PC-3 (cell line): ENCODE measurements around the gene CDC14C.

ENCODE experiments used
- EZH2 ChIP-seq: fragments of 300-600 bp; sonication (generic); IDR thresholded peaks from one replicate; pipeline ENCODE4 v1.6.1; 2017; ENCODE audit warnings: antibody characterized with exemption, mild to moderate bottlenecking, low read length; ENCODE audit not compliant: unreplicated experiment
- TF ChIP-seq, protein P1 (sequence below): fragments of 300-600 bp; sonication (generic); conservative IDR thresholded peaks from 2 replicates; pipeline ENCODE4 v1.5.1; 2017; ENCODE audit warnings: antibody characterized with exemption, low read depth, mild to moderate bottlenecking, low read length

- TF ChIP-seq, protein P1, sequence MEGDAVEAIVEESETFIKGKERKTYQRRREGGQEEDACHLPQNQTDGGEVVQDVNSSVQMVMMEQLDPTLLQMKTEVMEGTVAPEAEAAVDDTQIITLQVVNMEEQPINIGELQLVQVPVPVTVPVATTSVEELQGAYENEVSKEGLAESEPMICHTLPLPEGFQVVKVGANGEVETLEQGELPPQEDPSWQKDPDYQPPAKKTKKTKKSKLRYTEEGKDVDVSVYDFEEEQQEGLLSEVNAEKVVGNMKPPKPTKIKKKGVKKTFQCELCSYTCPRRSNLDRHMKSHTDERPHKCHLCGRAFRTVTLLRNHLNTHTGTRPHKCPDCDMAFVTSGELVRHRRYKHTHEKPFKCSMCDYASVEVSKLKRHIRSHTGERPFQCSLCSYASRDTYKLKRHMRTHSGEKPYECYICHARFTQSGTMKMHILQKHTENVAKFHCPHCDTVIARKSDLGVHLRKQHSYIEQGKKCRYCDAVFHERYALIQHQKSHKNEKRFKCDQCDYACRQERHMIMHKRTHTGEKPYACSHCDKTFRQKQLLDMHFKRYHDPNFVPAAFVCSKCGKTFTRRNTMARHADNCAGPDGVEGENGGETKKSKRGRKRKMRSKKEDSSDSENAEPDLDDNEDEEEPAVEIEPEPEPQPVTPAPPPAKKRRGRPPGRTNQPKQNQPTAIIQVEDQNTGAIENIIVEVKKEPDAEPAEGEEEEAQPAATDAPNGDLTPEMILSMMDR, result no peak
- no peak for TF ChIP-seq EZH2
Observed at GRCh38 chr7:48976253-48976652, 51.9 kb downstream of the CDC14C start.
